ENCODE measurements around the gene SRRM5.
A peak's percentile ranks its signal among the peaks of the same experiment; 100 is the strongest.
"Not testable (repeated sequence)": the region's sequence is repeated elsewhere in the genome, so short reads cannot be mapped to it uniquely, and the experiment has no call there.

SRRM5 gene

GRCh38 chr19:43591904-43592772, 19.8 kb upstream of the SRRM5 start:
- no peak for DNase-seq (ENCODE audit: low read depth)

- DNase-seq (ENCODE audit: low read depth): no peak
Measured at GRCh38 chr19:43592800-43593350, 19.0 kb upstream of the SRRM5 start.

- no peak for DNase-seq (ENCODE audit: low read depth)
Measured at GRCh38 chr19:43594081-43594697, 17.7 kb upstream of the SRRM5 start.

- peak; percentile 54 for DNase-seq (ENCODE audit: low read depth)
Measured at GRCh38 chr19:43594710-43595604, 16.9 kb upstream of the SRRM5 start.

- no peak for DNase-seq (ENCODE audit: low read depth)
Measured at GRCh38 chr19:43595605-43595998, 16.3 kb upstream of the SRRM5 start.

GRCh38 chr19:43595999-43596841, 15.7 kb upstream of the SRRM5 start, which contains the start of the genes IRGQ and ZNF576:
IRGQ (minus strand) TSS chr19:43596134; CDS start chr19:43595338, 796 bp downstream.
ZNF576 (plus strand) TSS chr19:43596595; CDS start chr19:43597109, 514 bp downstream.
- peak; percentile 100 for DNase-seq (ENCODE audit: low read depth)

GRCh38 chr19:43596842-43597461, 14.9 kb upstream of the SRRM5 start:
- no peak for DNase-seq (ENCODE audit: low read depth)

- DNase-seq (ENCODE audit: low read depth): no peak
Measured at GRCh38 chr19:43597876-43598275, 14.0 kb upstream of the SRRM5 start.

GRCh38 chr19:43598445-43599240, 13.2 kb upstream of the SRRM5 start:
- DNase-seq (ENCODE audit: low read depth): no peak

- no peak for DNase-seq (ENCODE audit: low read depth)
Measured at GRCh38 chr19:43599635-43600295, 12.1 kb upstream of the SRRM5 start.

- not testable (repeated sequence) for DNase-seq (ENCODE audit: low read depth)
Measured at GRCh38 chr19:43600326-43600725, 11.6 kb upstream of the SRRM5 start.

- no peak for DNase-seq (ENCODE audit: low read depth)
Measured at GRCh38 chr19:43605875-43606568, 5.9 kb upstream of the SRRM5 start.

- no peak for DNase-seq (ENCODE audit: low read depth)
Measured at GRCh38 chr19:43606569-43607229, 5.2 kb upstream of the SRRM5 start.

- DNase-seq (ENCODE audit: low read depth): no peak
Measured at GRCh38 chr19:43607238-43608205, 4.4 kb upstream of the SRRM5 start.

- no peak for DNase-seq (ENCODE audit: low read depth)
Measured at GRCh38 chr19:43609872-43610271, 2.0 kb upstream of the SRRM5 start.

- no peak for DNase-seq (ENCODE audit: low read depth)
Measured at GRCh38 chr19:43610493-43610892, 1.4 kb upstream of the SRRM5 start.

GRCh38 chr19:43612374-43612773, 486 bp downstream of the SRRM5 start:
- no peak for DNase-seq (ENCODE audit: low read depth)

Data from activated T-cell treated with anti-CD3 and anti-CD28 coated beads for 1 hour (primary cell).